Stimulated activated CD4-positive, alpha-beta T cell treated with anti-CD3 and anti-CD28 coated beads, TNF-alpha, amount 100 ng/mL, for 48 hours (primary cell): Measurements from ENCODE around the gene TPMT.
"Not testable (repeated sequence)": the region's sequence is repeated elsewhere in the genome, so short reads cannot be mapped to it uniquely, and the experiment has no call there.

Experiments
- DNase-seq, 3 donors: peaks; one replicate each; pipeline ENCODE4 v3.0.0-alpha.2; 2020; ENCODE audit warnings: low read depth in 3 of 3

Gene TPMT

GRCh38 chr6:18155864-18156421, 1.1 kb upstream of the TPMT start:
- DNase-seq = peak in 2 of 3 donors; percentile 10 to 29

GRCh38 chr6:18155150-18155863, 430 bp upstream of the TPMT start, which contains the start of gene KDM1B:
Gene KDM1B, plus strand, starts transcription at chr6:18155422. Its CDS starts 4,474 bp downstream, at chr6:18159896.
- peak; percentile 94 to 98 (median 95) for DNase-seq

GRCh38 chr6:18153311-18153703, 1.6 kb downstream of the TPMT start:
- no peak for DNase-seq

- no peak for DNase-seq
Measured at GRCh38 chr6:18151801-18152200, 3.1 kb downstream of the TPMT start.

- DNase-seq = not testable (repeated sequence)
Measured at GRCh38 chr6:18151391-18151790, 3.5 kb downstream of the TPMT start.

- no peak for DNase-seq
Measured at GRCh38 chr6:18148304-18149025, 6.4 kb downstream of the TPMT start.

GRCh38 chr6:18147616-18148015, 7.3 kb downstream of the TPMT start:
- DNase-seq = no peak

GRCh38 chr6:18147160-18147559, 7.7 kb downstream of the TPMT start:
- DNase-seq = no peak

- no peak for DNase-seq
Measured at GRCh38 chr6:18142591-18142861, 12.4 kb downstream of the TPMT start.

- no peak for DNase-seq
Measured at GRCh38 chr6:18141805-18142590, 12.9 kb downstream of the TPMT start.

GRCh38 chr6:18139935-18140621, 14.8 kb downstream of the TPMT start:
- DNase-seq = no peak

GRCh38 chr6:18138906-18139305, 16.0 kb downstream of the TPMT start:
- DNase-seq = no peak

- DNase-seq = no peak
Measured at GRCh38 chr6:18136260-18136659, 18.6 kb downstream of the TPMT start.

GRCh38 chr6:18135171-18135570, 19.7 kb downstream of the TPMT start:
- no peak for DNase-seq

- DNase-seq = no peak
Measured at GRCh38 chr6:18132346-18132745, 22.5 kb downstream of the TPMT start.

- no peak for DNase-seq
Measured at GRCh38 chr6:18126121-18126520, 28.8 kb downstream of the TPMT start.

- DNase-seq = peak; percentile 46 to 74 (median 71)
Measured at GRCh38 chr6:18122128-18123093, 32.5 kb downstream of the TPMT start, which contains the start of gene NHLRC1. Gene NHLRC1, minus strand, starts transcription at chr6:18122677. Its CDS starts 71 bp downstream, at chr6:18122606.

GRCh38 chr6:18121580-18122127, 33.2 kb downstream of the TPMT start:
- no peak for DNase-seq

GRCh38 chr6:18119236-18119635, 35.6 kb downstream of the TPMT start:
- DNase-seq = no peak

GRCh38 chr6:18118330-18118729, 36.5 kb downstream of the TPMT start:
- DNase-seq = no peak
